Ishikawa (cell line): ENCODE results near the gene TNRC6C.

Experiments
- CEBPB ChIP-seq: IDR thresholded peaks from 2 replicates; pipeline ENCODE4 v1.6.1; 2012
- CREB1 ChIP-seq: IDR thresholded peaks from 2 replicates; pipeline ENCODE4 v1.6.1; 2012; ENCODE audit warnings: low read depth
- EGR1 ChIP-seq: IDR thresholded peaks from 2 replicates; pipeline ENCODE4 v1.6.1; 2012
- EP300 ChIP-seq: IDR thresholded peaks from 2 replicates; pipeline ENCODE4 v1.6.1; 2012; ENCODE audit warnings: borderline replicate concordance
- NFIC ChIP-seq: IDR thresholded peaks from 2 replicates; pipeline ENCODE4 v1.6.1; 2012
- RAD21 ChIP-seq: IDR thresholded peaks from 2 replicates; pipeline ENCODE4 v1.6.1; 2012; ENCODE audit warnings: low read depth
- TAF1 ChIP-seq: IDR thresholded peaks from 2 replicates; pipeline ENCODE4 v1.6.1; 2012; ENCODE audit warnings: low read depth, mild to moderate bottlenecking
- TCF12 ChIP-seq: IDR thresholded peaks from 2 replicates; pipeline ENCODE4 v1.6.1; 2012; ENCODE audit warnings: low read depth
- YY1 ChIP-seq: IDR thresholded peaks from 2 replicates; pipeline ENCODE4 v1.6.1; 2012; ENCODE audit warnings: low read depth
- ZBTB7A ChIP-seq: IDR thresholded peaks from 2 replicates; pipeline ENCODE4 v1.6.1; 2012; ENCODE audit warnings: low read depth
- TF ChIP-seq, protein P1 (sequence below): IDR thresholded peaks from 2 replicates; pipeline ENCODE4 v1.6.1; 2012
- TF ChIP-seq, protein P2 (sequence below): IDR thresholded peaks from 2 replicates; pipeline ENCODE4 v1.6.1; 2012
- TF ChIP-seq, protein P3 (sequence below): IDR thresholded peaks from 2 replicates; pipeline ENCODE4 v1.6.1; 2012; ENCODE audit warnings: low read depth, mild to moderate bottlenecking

DNA sequence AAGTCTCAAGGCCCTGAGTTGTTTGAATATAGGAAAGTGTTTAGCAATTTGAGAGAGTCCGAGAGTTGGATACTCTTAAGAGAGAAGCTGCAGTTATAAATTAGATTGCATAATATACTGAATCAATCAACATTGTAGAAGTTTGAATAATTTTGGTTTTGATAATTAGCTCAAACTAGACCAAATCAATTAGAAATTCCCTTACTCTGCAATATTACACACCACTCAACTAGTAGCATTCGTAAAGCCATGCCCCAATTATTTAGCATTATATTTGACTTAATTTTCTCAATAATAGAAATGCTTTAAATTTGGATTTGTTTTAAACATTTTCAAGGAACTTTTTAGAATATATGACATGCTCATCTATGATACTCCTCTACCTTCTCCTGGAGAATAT, 49.1 kb downstream of the TNRC6C start:
- TF ChIP-seq ZBTB7A (no peak), NFIC (no peak), CREB1 (no peak), TAF1 (no peak), TCF12 (no peak), EP300 (no peak), CEBPB (no peak), RAD21 (no peak), EGR1 (no peak), YY1 (no peak)
- TF ChIP-seq, protein P1, sequence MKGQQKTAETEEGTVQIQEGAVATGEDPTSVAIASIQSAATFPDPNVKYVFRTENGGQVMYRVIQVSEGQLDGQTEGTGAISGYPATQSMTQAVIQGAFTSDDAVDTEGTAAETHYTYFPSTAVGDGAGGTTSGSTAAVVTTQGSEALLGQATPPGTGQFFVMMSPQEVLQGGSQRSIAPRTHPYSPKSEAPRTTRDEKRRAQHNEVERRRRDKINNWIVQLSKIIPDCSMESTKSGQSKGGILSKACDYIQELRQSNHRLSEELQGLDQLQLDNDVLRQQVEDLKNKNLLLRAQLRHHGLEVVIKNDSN, result no peak
- TF ChIP-seq, protein P2, sequence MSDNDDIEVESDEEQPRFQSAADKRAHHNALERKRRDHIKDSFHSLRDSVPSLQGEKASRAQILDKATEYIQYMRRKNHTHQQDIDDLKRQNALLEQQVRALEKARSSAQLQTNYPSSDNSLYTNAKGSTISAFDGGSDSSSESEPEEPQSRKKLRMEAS, result no peak
- TF ChIP-seq, protein P3, sequence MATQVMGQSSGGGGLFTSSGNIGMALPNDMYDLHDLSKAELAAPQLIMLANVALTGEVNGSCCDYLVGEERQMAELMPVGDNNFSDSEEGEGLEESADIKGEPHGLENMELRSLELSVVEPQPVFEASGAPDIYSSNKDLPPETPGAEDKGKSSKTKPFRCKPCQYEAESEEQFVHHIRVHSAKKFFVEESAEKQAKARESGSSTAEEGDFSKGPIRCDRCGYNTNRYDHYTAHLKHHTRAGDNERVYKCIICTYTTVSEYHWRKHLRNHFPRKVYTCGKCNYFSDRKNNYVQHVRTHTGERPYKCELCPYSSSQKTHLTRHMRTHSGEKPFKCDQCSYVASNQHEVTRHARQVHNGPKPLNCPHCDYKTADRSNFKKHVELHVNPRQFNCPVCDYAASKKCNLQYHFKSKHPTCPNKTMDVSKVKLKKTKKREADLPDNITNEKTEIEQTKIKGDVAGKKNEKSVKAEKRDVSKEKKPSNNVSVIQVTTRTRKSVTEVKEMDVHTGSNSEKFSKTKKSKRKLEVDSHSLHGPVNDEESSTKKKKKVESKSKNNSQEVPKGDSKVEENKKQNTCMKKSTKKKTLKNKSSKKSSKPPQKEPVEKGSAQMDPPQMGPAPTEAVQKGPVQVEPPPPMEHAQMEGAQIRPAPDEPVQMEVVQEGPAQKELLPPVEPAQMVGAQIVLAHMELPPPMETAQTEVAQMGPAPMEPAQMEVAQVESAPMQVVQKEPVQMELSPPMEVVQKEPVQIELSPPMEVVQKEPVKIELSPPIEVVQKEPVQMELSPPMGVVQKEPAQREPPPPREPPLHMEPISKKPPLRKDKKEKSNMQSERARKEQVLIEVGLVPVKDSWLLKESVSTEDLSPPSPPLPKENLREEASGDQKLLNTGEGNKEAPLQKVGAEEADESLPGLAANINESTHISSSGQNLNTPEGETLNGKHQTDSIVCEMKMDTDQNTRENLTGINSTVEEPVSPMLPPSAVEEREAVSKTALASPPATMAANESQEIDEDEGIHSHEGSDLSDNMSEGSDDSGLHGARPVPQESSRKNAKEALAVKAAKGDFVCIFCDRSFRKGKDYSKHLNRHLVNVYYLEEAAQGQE, result no peak
